Measurements from ENCODE around the gene LBHD2.

DNA sequence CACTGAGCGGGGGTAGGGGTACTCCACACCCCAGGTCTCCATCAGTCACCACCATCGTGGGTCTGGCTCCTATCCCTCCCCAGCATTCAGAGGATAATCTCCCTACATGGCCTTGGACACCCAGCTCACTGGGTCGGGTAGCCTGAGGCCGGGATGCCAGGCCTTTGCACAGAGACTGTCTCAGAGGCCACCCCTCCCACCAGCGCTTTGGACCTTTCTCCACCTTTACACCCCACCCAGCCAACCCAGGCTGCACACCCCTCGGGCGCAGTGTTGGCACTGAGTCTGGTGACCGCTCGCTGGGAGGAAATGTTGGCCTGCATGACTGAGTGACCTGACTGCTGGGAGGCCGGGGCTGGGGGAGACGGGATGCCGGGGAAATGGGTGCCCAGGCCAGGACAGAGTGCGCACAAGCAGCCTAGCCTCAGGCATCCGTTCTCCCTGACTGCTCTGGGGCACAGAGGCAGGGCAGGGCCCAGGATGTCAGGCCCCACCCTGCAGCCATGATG is 10.6 kb upstream of the LBHD2 start:
- TF ChIP-seq, protein P1, sequence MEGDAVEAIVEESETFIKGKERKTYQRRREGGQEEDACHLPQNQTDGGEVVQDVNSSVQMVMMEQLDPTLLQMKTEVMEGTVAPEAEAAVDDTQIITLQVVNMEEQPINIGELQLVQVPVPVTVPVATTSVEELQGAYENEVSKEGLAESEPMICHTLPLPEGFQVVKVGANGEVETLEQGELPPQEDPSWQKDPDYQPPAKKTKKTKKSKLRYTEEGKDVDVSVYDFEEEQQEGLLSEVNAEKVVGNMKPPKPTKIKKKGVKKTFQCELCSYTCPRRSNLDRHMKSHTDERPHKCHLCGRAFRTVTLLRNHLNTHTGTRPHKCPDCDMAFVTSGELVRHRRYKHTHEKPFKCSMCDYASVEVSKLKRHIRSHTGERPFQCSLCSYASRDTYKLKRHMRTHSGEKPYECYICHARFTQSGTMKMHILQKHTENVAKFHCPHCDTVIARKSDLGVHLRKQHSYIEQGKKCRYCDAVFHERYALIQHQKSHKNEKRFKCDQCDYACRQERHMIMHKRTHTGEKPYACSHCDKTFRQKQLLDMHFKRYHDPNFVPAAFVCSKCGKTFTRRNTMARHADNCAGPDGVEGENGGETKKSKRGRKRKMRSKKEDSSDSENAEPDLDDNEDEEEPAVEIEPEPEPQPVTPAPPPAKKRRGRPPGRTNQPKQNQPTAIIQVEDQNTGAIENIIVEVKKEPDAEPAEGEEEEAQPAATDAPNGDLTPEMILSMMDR (IDR thresholded peaks at IDR 0.05; ENCODE audit: insufficient read depth, low read length, poor library complexity, severe bottlenecking): no peak
- TF ChIP-seq EZH2phosphoT487 (conservative IDR thresholded peaks at IDR 0.05; ENCODE audit: low read length): no peak
